Keratinocyte (primary cell): ENCODE measurements around the gene ORM2. TPM values are rescaled to one million over a fixed set of nuclear protein-coding genes. Genes with fewer than 3 reads are reported as not detected.

Experiments
- DNase-seq: peaks from one replicate; pipeline ENCODE4 v3.0.0-alpha.2; 2011; ENCODE audit warnings: low read depth, missing footprints, low spot score
- FAIRE-seq: peaks from 2 replicates; lab custom pipeline; 2011; peaks lifted over from hg19 to GRCh38; lab: Jason Lieb, UNC
- H2AFZ ChIP-seq: 2 replicates; pipeline ENCODE4 v1.6.0; 2012; ENCODE audit warnings: low read length, control low read depth, inconsistent platforms; ENCODE audit not compliant: control insufficient read depth
- H3K27ac ChIP-seq: 2 replicates; pipeline ENCODE4 v1.5.1; 2011; ENCODE audit warnings: low read length; ENCODE audit not compliant: control insufficient read depth, insufficient read depth
- H3K27me3 ChIP-seq: 3 replicates; pipeline ENCODE4 v1.6.0; 2011; ENCODE audit warnings: low read length; ENCODE audit not compliant: control insufficient read depth, insufficient read depth; ENCODE audit errors: extremely low read depth
- H3K36me3 ChIP-seq, 2 experiments: 2 replicates in 1 of 2; 3 replicates in 1 of 2; pipeline ENCODE4 v1.5.1; 2011; ENCODE audit warnings: low read length in 2 of 2, mild to moderate bottlenecking in 1 of 2; ENCODE audit not compliant: control insufficient read depth in 2 of 2, insufficient read depth in 2 of 2; ENCODE audit errors: extremely low read depth in 1 of 2
- H3K4me1 ChIP-seq: 3 replicates; pipeline ENCODE4 v1.5.1; 2011; ENCODE audit warnings: low read length; ENCODE audit not compliant: control insufficient read depth, insufficient read depth; ENCODE audit errors: extremely low read depth
- H3K4me2 ChIP-seq: 3 replicates; pipeline ENCODE4 v1.6.0; 2011; ENCODE audit warnings: low read depth, low read length; ENCODE audit not compliant: control insufficient read depth, insufficient read depth; ENCODE audit errors: extremely low read depth
- H3K4me3 ChIP-seq, 3 experiments: fragments of 200-600 bp in 1 of 3; sonication (generic) in 1 of 3; 2 replicates in 2 of 3; 3 replicates in 1 of 3; pipeline ENCODE4 v1.5.1; 2011 to 2016; ENCODE audit warnings: low read length in 3 of 3, mild to moderate bottlenecking in 3 of 3, control low read depth in 2 of 3, inconsistent platforms in 1 of 3, low read depth in 1 of 3, mixed read lengths in 1 of 3, mixed run types in 1 of 3, moderate library complexity in 1 of 3; ENCODE audit not compliant: control insufficient read depth in 2 of 3, insufficient read depth in 2 of 3; ENCODE audit errors: extremely low read depth in 1 of 3
- H3K79me2 ChIP-seq: 2 replicates; pipeline ENCODE4 v1.6.0; 2012; ENCODE audit warnings: low read length; ENCODE audit not compliant: control insufficient read depth, insufficient read depth
- H3K9ac ChIP-seq: 3 replicates; pipeline ENCODE4 v1.6.0; 2011; ENCODE audit warnings: low read length; ENCODE audit not compliant: control insufficient read depth, insufficient read depth; ENCODE audit errors: extremely low read depth
- H3K9me1 ChIP-seq: 3 replicates; pipeline ENCODE4 v1.6.0; 2011; ENCODE audit warnings: low read length; ENCODE audit not compliant: control insufficient read depth, insufficient read depth; ENCODE audit errors: extremely low read depth
- H3K9me3 ChIP-seq: 2 replicates; pipeline ENCODE4 v1.5.1; 2012; ENCODE audit warnings: low read depth, low read length; ENCODE audit not compliant: control insufficient read depth
- H4K20me1 ChIP-seq: 3 replicates; pipeline ENCODE4 v1.6.0; 2011; ENCODE audit warnings: low read length; ENCODE audit not compliant: control insufficient read depth, insufficient read depth; ENCODE audit errors: extremely low read depth
- CTCF ChIP-seq, 3 experiments: IDR thresholded peaks in 1 of 3; conservative IDR thresholded peaks in 1 of 3; optimal IDR thresholded peaks in 1 of 3; 2 replicates in 2 of 3; 3 replicates in 1 of 3; pipeline versions ENCODE3 to v1.5.1; 2011; ENCODE audit warnings: low read length in 3 of 3, mild to moderate bottlenecking in 3 of 3, moderate library complexity in 2 of 3, control low read depth in 1 of 3, inconsistent platforms in 1 of 3; ENCODE audit not compliant: insufficient read depth in 2 of 3; ENCODE audit errors: extremely low read depth in 1 of 3
- EZH2 ChIP-seq: IDR thresholded peaks from one replicate; pipeline ENCODE4 v1.6.1; 2012; ENCODE audit warnings: inconsistent platforms, mild to moderate bottlenecking, low read length, moderate library complexity
- dilution Hi-C: fragments of 300-500 bp; cut with MboI; formaldehyde crosslinking; loops from one replicate; pipeline ENCODE4 v1.7.0; 2020; ENCODE audit warnings: low sequenced_read_pairs; ENCODE audit not compliant: extremely low pct_ligation_motif_present
- polyA plus RNA-seq, 5 experiments: library from polyadenylated mRNA; depleted of rRNA in 3 of 5; stranded (reverse) in 3 of 5; stranded (forward) in 1 of 5; unstranded in 1 of 5; fragments of >200 nt; gene quantifications; 1 replicate in 1 of 5; 2 replicates in 3 of 5; 3 replicates in 1 of 5; pipeline versions ENCODE4 v1.2.1 to v1.2.3, GENCODE V29; 2011 to 2012; ENCODE audit warnings: missing spikeins in 2 of 5, low read depth in 1 of 5, low replicate concordance in 1 of 5

Gene ORM2
- polyA plus RNA-seq, 1 donor (not counting 4 experiments of a cell fraction or from before 2014, with no cell fraction given) = not detected

- Histone ChIP-seq H3K4me1 (peaks cover 25% of the 10 kb centered on the region), H3K36me3 (peaks cover 5 to 10% of the 10 kb centered on the region in 2 experiments), H3K9ac (no peak overlapping the region), H3K9me3 (no peaks in the 10 kb centered on the region), H2AFZ (no peak overlapping the region), H4K20me1 (no peaks in the 10 kb centered on the region), H3K27me3 (no peaks in the 10 kb centered on the region), H3K79me2 (no peaks in the 10 kb centered on the region), H3K27ac (no peak overlapping the region), H3K4me3 (no peak overlapping the region), H3K9me1 (peaks cover 2% of the 10 kb centered on the region), H3K4me2 (no peak overlapping the region)
- TF ChIP-seq EZH2 (no peak), CTCF (optimal IDR thresholded peaks at IDR 0.05 in 1 of 3, IDR thresholded peaks at IDR 0.05 in 1 of 3, conservative IDR thresholded peaks at IDR 0.05 in 1 of 3; ENCODE audit: extremely low read depth in 1 of 3, insufficient read depth in 2 of 3, low read length in 3 of 3) (no peak)
- no peak for DNase-seq
- no peak for FAIRE-seq
- dilution Hi-C loops = no loop called here
These were observed 16.5 kb downstream of the ORM2 start for GRCh38 chr9:114346146-114346545.

- Histone ChIP-seq H2AFZ (no peak overlapping the region), H3K27ac (no peak overlapping the region), H3K4me2 (no peak overlapping the region), H3K36me3 (peaks cover 5 to 10% of the 10 kb centered on the region in 2 experiments), H3K27me3 (no peaks in the 10 kb centered on the region), H3K9me1 (peaks cover 2% of the 10 kb centered on the region), H3K4me3 (no peak overlapping the region), H3K4me1 (peaks cover 25% of the 10 kb centered on the region), H3K9me3 (no peaks in the 10 kb centered on the region), H4K20me1 (no peaks in the 10 kb centered on the region), H3K9ac (no peak overlapping the region), H3K79me2 (no peaks in the 10 kb centered on the region)
- dilution Hi-C loops = no loop called here
- no peak for TF ChIP-seq EZH2
- no peak for TF ChIP-seq CTCF (optimal IDR thresholded peaks at IDR 0.05 in 1 of 3, IDR thresholded peaks at IDR 0.05 in 1 of 3, conservative IDR thresholded peaks at IDR 0.05 in 1 of 3; ENCODE audit: extremely low read depth in 1 of 3, insufficient read depth in 2 of 3, low read length in 3 of 3)
- FAIRE-seq (no peak), DNase-seq (no peak)
These were observed 18.0 kb downstream of the ORM2 start for GRCh38 chr9:114347675-114348074.
